COLO829 (cell line): ENCODE data around the gene AFAP1L1.

Experiments
- DNase-seq: peaks from one replicate; pipeline ENCODE4 v3.0.0; 2012; ENCODE audit warnings: low spot score

The AFAP1L1 gene

DNA sequence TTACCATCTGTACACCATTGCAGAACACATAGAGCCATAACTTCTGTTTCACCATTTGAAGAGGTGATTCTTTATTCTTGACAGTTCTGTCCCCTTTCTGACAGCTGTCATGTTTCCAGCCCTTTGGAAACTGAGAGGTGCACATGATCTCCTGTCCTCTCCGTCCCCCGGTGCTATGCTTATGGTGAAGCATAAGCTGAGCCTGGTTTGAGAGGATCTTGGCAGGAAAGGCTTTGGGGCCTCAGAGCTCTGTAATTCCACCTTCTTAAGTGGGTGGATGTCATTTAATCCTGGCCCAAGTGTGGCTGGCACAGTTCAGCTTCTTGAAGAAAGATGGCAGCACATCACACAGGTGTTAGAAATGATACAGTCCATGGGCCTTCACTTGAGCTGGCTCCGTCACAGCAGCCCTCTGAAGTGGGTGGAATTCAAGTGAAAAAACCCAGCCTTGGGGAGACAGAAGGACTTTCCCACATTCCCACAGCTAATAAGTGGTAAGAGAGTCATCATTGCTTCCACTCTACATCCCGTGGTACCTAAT, 43.0 kb downstream of the AFAP1L1 start:
- no peak for DNase-seq

GRCh38 chr5:149315753-149316152, 44.1 kb downstream of the AFAP1L1 start:
- no peak for DNase-seq

GRCh38 chr5:149317281-149318048, 45.8 kb downstream of the AFAP1L1 start:
- peak; percentile 41 for DNase-seq

DNA sequence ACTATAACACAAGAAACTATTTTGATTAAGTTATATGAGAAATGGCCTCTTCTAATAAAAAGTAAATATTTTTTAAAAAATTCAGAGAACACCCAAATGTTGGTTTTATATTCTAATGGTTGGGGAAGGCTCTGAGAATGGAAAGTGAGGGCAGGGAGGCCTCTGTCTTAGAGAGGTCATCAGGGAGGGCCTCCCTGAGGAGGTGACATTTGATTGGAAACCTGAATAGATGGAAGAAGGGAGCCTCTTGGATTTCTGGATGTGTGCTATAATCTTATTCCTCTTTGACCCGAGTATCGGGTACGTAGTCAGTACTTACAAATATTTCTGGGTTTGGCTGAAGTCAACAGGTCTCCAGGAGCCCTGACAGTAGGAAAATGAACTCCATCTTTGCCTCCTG, 47.5 kb downstream of the AFAP1L1 start:
- DNase-seq = no peak

- peak; percentile 75 for DNase-seq
Measured at GRCh38 chr5:149320791-149321330, 49.2 kb downstream of the AFAP1L1 start.

GRCh38 chr5:149322518-149322917, 50.9 kb downstream of the AFAP1L1 start:
- no peak for DNase-seq

DNA sequence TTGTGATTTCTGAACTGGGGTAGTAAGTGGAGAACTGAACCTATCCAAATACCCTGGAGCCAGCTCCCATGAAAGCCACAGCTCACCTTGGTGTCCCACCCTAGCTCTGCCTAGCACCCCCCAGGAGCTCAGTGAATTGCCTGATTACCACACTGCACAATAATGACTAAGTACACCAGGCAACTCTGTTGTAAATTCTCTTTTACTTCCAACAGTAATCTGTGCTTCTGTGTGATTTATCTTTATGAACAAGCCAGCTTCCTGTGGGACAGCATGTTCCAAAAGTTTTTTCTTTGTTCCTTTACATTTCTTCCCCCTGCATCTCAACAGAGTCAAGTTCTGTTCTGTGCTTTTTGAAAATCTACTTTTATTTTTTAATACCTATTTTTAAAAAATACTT, 51.6 kb downstream of the AFAP1L1 start:
- DNase-seq = no peak

- no peak for DNase-seq
Measured at GRCh38 chr5:149323621-149324205, 52.1 kb downstream of the AFAP1L1 start.

DNA sequence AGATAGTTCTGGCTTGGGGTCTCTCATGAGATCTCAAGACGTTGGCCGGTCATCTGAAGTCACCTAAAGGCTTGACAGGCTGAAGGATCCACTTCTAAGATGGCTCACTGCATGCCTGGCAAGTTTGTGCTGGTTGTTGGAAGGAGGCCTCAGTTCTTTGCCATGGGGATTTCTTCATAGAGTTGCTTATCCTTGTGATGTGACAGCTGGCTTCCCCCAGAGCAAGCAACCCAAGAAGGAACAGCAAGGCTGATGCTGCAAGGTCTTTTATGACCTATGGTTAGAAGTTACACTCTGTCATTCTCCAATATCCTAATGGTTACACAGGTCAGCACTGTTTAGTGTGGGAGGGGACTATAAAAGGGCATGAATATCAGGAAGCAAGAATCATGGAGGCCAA, 53.0 kb downstream of the AFAP1L1 start:
- DNase-seq = no peak

GRCh38 chr5:149325166-149325735, 53.6 kb downstream of the AFAP1L1 start:
- no peak for DNase-seq

DNA sequence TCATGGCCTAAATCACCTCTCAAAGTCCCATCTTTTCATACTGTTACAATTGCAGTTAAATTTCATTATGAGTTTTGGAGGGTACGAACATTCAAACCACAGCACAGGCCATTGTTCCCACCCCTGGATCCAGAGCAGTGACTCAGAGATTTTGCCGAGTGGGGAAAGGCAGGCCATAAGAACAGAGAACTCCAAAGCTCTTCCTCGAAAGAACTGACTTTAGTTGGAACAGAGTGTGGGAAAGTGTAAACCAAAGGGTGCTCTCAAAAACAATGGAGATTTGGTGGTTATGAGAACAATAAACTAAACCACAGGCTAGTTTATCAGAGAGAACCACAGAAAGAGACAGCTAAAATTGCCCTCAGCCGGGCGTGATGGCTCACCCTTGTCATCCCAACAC, 54.2 kb downstream of the AFAP1L1 start:
- no peak for DNase-seq

DNA sequence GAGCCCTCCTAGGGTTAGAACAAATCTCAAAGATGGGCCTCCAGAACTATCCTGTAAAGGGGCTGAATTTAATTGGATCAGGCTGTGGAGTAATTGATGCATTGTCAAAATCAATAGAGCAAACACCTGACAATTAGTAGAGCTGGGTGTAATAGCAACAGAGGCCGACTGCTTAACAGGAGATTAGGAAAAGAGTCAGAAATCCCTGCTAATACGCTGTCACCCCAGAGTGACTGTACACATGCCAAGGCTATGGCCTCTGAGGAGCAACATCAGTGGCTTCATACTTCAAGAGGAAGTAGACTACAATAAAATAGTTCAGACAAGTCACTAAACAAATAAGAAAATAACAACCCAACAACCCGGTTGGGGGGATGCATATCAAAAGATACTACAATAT, 55.0 kb downstream of the AFAP1L1 start:
- DNase-seq = no peak

- DNase-seq = no peak
Measured at GRCh38 chr5:149328177-149328576, 56.5 kb downstream of the AFAP1L1 start.

DNA sequence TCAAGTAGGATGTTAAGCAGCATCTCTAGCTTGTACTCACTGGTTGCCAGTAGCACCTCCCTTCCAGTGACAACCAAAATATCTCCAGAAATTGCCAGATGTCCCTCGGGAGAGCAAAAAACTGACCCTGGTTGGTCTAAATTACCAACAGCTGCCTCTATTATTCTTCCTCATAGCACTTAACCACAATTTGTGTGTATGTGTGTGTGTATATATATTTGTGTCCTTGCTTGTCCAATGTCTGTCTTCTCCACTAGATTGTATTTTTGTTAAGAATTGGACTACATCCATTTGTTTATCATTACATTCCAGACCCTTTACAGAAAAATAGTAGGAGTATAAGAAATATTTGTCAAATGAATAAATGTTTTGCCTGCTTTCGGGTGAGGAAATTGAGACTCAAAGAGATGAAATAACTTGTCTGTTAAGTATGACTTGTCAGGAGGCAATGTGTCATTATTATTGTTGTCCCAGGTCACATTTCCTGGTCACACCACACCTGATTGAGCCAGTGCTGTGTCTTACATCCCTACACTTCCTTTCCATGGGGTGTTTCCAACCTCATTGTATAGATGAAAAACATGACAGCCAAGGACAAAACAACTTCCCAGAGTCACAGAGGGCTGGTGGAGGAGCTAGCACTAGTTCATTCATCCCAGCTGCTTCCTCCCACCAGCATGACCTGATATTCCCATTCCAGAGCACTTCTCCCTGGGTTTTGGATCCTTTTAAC, 62.2 kb downstream of the AFAP1L1 start:
- DNase-seq = no peak

DNA sequence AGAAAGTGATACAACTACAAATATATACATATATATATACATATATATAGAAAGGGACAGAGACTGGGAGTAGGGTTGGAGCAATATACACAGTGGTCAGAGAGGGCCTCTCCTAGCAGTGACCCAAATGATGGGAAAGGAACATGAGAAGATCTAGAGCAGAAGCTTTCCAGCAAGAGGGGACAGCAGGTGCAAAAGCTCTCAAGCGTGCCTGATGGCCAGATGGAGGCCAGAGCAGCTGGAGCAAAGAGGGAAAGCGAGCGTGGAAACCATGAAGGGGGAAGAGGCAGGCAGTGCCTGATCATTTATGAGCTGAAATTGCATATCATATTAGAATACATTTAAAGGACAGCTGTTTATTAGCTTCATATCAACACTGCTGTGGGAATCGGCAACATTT, 66.1 kb downstream of the AFAP1L1 start:
- no peak for DNase-seq

- DNase-seq = no peak
Measured at GRCh38 chr5:149338364-149338763, 66.7 kb downstream of the AFAP1L1 start.

GRCh38 chr5:149340920-149341319, 69.3 kb downstream of the AFAP1L1 start:
- no peak for DNase-seq

DNA sequence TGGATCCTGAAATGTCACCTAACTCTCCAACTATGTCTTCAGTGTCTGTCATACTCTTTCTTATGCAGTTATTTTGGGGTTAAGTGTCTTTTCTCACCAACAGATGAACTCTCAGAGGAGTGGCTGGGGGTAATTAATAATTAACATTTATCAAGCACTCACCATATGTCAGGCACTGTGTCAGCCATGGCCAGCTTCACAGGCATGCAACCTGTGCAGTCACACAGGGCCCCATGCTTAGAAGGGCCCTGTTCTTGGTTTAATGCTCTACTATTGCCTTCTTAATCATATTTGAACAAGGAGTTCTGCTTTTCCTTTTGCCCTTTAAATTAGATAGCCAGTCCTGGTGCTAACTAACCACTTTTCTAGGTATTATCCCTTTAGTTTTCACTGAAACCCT, 70.2 kb downstream of the AFAP1L1 start:
- DNase-seq = no peak

DNA sequence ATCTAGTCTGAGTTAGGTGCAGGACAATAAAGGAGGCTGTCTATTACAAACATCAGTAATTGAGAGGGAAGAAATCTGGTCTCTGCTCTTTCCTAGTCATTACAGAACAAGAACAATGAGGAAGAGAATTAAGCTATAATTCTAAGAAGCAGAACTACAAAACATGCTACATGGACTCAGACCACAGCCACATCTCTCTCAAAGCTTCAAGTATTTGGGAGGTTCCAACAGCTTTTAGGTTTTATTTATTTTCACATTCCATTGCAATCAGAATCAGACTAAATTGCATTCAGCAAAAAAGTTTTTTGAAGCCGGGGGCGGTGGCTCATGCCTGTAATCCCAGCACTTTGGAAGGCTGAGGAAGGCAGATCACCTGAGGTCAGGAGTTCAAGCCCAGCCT, 72.5 kb downstream of the AFAP1L1 start:
- no peak for DNase-seq

DNA sequence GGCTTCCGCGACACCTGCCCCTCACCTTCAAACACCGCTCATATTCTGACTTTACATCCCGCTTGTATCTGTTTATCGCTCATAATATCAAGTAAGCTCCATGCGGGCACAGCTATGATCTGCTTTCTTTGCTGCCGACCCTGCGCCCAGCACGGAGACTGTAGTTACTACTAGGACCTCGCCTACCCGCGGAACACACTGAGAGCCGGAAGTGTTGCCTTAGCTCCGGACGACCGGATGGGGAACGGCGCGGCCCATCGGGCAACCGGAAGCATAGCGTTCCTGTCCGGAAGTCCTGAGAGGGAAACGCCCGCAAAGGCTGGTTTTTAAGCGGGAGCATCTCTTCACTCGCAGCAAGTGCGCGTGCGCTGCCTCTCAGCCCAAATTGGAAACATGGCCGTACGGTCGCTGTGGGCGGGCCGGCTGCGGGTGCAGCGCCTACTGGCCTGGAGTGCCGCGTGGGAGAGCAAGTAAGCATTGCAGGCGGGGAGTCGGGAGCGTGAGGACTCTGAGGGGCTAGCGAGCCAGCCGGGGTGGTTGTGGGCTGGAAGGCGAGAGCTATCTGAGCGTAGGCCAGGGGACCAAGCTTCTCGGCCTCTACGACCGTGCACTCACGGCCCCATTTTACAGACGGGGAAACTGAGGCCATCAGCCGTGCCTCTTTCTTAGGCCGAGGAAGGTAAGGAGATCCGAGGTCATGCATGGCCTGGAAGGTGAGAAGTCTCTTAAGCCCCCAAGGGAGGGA, 73.7 kb downstream of the AFAP1L1 start, which contains the start of gene GRPEL2:
Gene GRPEL2, plus strand, starts transcription at position 353 of the 745 bp plus-strand sequence. Its CDS starts 41 bp downstream, at position 394.
- DNase-seq = peak; percentile 97

GRCh38 chr5:149345892-149346222, 74.2 kb downstream of the AFAP1L1 start:
- no peak for DNase-seq

DNA sequence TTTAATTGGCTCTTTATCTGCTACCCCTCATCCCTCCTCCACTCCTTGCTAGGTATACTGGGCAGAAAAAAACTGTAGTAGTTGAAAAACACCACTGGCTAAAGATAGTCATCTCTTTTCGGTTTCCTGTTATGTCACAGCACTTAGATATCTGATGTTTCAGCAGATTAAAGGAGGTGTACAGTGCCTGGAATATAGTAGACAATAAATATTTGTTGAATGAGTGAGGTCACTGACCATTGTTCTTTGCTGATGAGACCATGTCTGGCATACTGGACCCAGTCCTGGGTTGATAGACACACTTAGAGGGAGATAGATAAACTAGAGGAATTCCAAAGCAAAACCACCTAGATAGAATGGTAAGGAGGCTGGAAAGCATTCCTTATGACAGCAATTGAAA, 76.9 kb downstream of the AFAP1L1 start:
- DNase-seq = no peak
